ENCODE measurements around the gene ASZ1.

ASZ1 gene, protein sequence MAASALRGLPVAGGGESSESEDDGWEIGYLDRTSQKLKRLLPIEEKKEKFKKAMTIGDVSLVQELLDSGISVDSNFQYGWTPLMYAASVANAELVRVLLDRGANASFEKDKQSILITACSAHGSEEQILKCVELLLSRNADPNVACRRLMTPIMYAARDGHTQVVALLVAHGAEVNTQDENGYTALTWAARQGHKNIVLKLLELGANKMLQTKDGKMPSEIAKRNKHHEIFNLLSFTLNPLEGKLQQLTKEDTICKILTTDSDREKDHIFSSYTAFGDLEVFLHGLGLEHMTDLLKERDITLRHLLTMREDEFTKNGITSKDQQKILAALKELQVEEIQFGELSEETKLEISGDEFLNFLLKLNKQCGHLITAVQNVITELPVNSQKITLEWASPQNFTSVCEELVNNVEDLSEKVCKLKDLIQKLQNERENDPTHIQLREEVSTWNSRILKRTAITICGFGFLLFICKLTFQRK

DNA sequence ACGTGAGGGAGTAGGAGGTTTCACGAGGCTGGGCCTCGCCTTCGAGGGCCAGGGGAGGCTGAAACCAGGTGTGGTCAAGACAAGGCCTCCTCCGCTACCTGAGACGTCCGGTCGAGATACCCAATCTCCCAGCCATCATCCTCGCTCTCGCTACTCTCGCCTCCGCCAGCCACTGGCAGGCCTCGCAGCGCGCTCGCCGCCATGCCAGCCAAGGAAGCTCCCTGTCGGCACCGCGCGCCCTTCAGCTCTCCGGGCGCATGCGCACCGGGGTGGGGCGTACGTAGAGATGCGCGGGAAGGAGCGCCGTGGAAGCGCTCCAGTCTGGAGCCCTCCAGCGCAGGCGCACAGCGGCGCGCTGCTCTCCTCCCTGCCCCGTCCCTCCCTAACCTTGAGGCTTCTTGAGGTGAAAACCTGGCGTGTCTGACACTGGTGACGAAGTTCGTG is at the start of gene ASZ1:
Gene ASZ1, minus strand, starts transcription at position 236 of the 444 bp plus-strand sequence. Its CDS starts 33 bp downstream, at position 203.
- H3K27me3 ChIP-seq (ENCODE audit: low read depth, low read length): no peaks in the 10 kb centered on the region
- H3K4me1 ChIP-seq (ENCODE audit: low read length): peaks cover 5% of the 10 kb centered on the region; the same call in 1 of the 2 replicates
- H4K20me1 ChIP-seq (ENCODE audit: insufficient read depth, low read length): no peaks in the 10 kb centered on the region
- no peaks in the 10 kb centered on the region for H3K79me2 ChIP-seq (ENCODE audit: low read length)
- H2AFZ ChIP-seq (ENCODE audit: low read depth, low read length): no peak within 1 kb of the TSS
- H3K27ac ChIP-seq (ENCODE audit: low read length): no peak within 1 kb of the TSS
- H3K4me3 ChIP-seq (ENCODE audit: low read length): no peak within 1 kb of the TSS
- no peaks in the 10 kb centered on the region for H3K36me3 ChIP-seq (replicated peaks; ENCODE audit: low read depth, low read length)
- TF ChIP-seq, protein P1, sequence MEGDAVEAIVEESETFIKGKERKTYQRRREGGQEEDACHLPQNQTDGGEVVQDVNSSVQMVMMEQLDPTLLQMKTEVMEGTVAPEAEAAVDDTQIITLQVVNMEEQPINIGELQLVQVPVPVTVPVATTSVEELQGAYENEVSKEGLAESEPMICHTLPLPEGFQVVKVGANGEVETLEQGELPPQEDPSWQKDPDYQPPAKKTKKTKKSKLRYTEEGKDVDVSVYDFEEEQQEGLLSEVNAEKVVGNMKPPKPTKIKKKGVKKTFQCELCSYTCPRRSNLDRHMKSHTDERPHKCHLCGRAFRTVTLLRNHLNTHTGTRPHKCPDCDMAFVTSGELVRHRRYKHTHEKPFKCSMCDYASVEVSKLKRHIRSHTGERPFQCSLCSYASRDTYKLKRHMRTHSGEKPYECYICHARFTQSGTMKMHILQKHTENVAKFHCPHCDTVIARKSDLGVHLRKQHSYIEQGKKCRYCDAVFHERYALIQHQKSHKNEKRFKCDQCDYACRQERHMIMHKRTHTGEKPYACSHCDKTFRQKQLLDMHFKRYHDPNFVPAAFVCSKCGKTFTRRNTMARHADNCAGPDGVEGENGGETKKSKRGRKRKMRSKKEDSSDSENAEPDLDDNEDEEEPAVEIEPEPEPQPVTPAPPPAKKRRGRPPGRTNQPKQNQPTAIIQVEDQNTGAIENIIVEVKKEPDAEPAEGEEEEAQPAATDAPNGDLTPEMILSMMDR (IDR thresholded peaks at IDR 0.05; ENCODE audit: low read depth, low read length): no peak
- TF ChIP-seq EZH2phosphoT487 (IDR thresholded peaks at IDR 0.05; ENCODE audit: low read depth): no peak
- H3K9ac ChIP-seq (ENCODE audit: low read length): no peak within 1 kb of the TSS
- no peaks in the 10 kb centered on the region for H3K9me3 ChIP-seq (ENCODE audit: insufficient read depth, low read length)
- no peak within 1 kb of the TSS for H3K4me2 ChIP-seq (ENCODE audit: low read length)

DNA sequence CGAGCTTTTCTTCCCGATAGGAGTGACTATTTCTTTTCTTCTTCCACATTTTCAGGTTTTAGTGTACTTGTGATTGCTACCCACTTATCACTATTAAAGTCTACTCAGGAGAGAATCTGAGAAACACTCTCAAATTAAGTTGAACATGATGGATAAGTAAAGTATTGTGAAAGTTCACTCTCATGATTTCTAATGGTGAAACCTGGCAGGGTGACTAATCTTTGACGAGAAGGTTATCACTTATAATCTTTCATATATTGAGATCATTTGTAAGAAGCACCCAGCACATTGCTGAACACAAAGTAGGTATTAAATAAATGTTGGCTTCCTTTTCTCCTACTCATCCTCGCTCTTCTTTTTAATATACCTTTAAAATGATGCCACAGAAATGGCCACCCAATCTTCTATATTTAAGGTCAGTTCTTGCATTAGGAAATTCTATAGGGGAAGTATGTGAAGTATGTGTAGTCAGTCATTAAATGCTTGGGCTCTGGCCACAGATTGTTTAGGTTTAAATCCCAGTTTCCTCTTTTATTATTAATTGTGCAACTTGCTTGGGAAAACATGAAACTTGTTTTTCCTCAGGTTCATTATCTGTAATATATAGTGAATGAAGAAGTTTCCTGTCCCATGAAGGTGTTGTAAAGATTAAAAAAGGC is 49.4 kb upstream of the ASZ1 start:
- TF ChIP-seq EZH2phosphoT487 (IDR thresholded peaks at IDR 0.05; ENCODE audit: low read depth): no peak
- TF ChIP-seq, protein P1 (IDR thresholded peaks at IDR 0.05; ENCODE audit: low read depth, low read length): no peak
- no peak overlapping the region for H3K9ac ChIP-seq (ENCODE audit: low read length)
- no peak overlapping the region for H3K27ac ChIP-seq (ENCODE audit: low read length)
- H3K4me3 ChIP-seq (ENCODE audit: low read length): no peak overlapping the region
- H3K4me1 ChIP-seq (ENCODE audit: low read length): peaks cover 6% of the 10 kb centered on the region; the same call in 1 of the 2 replicates
- H4K20me1 ChIP-seq (ENCODE audit: insufficient read depth, low read length): no peaks in the 10 kb centered on the region
- H2AFZ ChIP-seq (ENCODE audit: low read depth, low read length): no peak overlapping the region
- no peaks in the 10 kb centered on the region for H3K36me3 ChIP-seq (replicated peaks; ENCODE audit: low read depth, low read length)
- H3K4me2 ChIP-seq (ENCODE audit: low read length): no peak overlapping the region
- H3K27me3 ChIP-seq (ENCODE audit: low read depth, low read length): no peaks in the 10 kb centered on the region
- no peaks in the 10 kb centered on the region for H3K79me2 ChIP-seq (ENCODE audit: low read length)
- H3K9me3 ChIP-seq (ENCODE audit: insufficient read depth, low read length): no peaks in the 10 kb centered on the region

DNA sequence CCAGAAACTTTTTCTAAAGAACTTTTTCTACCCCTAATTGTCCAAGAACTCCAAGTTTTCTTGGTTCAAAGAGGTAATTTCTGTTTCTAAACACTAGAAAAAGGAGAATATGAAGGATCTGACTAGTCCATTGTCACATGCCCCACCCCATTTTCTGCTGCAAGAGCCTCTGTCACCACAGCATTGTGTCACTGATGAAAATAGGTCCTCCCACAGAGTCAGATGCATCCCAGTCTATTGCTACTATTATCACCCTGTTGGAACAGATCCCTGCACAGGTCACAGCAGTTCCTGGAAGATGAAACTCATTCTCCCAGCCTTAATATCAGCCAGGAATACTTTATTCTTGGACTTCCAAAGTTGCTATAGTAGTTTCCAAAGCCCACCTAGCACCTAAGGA is 45.0 kb upstream of the ASZ1 start:
- Histone ChIP-seq H4K20me1 (ENCODE audit: insufficient read depth, low read length) (no peaks in the 10 kb centered on the region), H2AFZ (ENCODE audit: low read depth, low read length) (no peak overlapping the region), H3K79me2 (ENCODE audit: low read length) (no peaks in the 10 kb centered on the region), H3K27me3 (ENCODE audit: low read depth, low read length) (no peaks in the 10 kb centered on the region), H3K27ac (ENCODE audit: low read length) (no peak overlapping the region), H3K4me3 (ENCODE audit: low read length) (no peak overlapping the region), H3K9ac (ENCODE audit: low read length) (no peak overlapping the region), H3K4me1 (ENCODE audit: low read length) (peaks cover 14% of the 10 kb centered on the region), H3K36me3 (replicated peaks; ENCODE audit: low read depth, low read length) (no peaks in the 10 kb centered on the region), H3K4me2 (ENCODE audit: low read length) (no peak overlapping the region), H3K9me3 (ENCODE audit: insufficient read depth, low read length) (no peaks in the 10 kb centered on the region)
- TF ChIP-seq, protein P1 (IDR thresholded peaks at IDR 0.05; ENCODE audit: low read depth, low read length): no peak
- no peak for TF ChIP-seq EZH2phosphoT487 (IDR thresholded peaks at IDR 0.05; ENCODE audit: low read depth)

DNA sequence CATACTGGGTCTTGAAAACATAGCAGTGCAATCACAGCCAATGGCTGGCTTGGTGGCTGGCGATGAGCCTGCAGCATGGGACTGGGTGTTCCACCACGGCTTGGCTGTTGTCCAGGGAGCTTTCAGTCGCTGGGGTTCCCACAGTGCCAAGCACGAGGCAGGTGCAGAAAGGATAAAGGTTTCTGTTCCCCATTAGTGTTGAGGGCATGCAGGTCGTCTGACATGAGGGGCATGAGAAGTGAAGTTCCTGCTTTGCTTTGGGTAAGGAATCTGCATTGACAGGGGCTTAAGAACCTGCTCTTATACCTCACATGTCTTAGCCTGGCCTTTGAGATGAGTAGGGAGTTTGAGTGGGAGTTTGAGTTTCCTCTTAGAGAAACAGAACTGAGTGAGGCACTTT is 43.5 kb upstream of the ASZ1 start:
- Histone ChIP-seq H3K27ac (ENCODE audit: low read length) (no peak overlapping the region), H3K4me3 (ENCODE audit: low read length) (no peak overlapping the region), H4K20me1 (ENCODE audit: insufficient read depth, low read length) (no peaks in the 10 kb centered on the region), H3K36me3 (replicated peaks; ENCODE audit: low read depth, low read length) (no peaks in the 10 kb centered on the region), H3K27me3 (ENCODE audit: low read depth, low read length) (no peaks in the 10 kb centered on the region), H2AFZ (ENCODE audit: low read depth, low read length) (no peak overlapping the region), H3K4me1 (ENCODE audit: low read length) (peaks cover 14% of the 10 kb centered on the region), H3K4me2 (ENCODE audit: low read length) (peak overlapping the region; percentile 48), H3K9me3 (ENCODE audit: insufficient read depth, low read length) (no peaks in the 10 kb centered on the region), H3K9ac (ENCODE audit: low read length) (no peak overlapping the region), H3K79me2 (ENCODE audit: low read length) (no peaks in the 10 kb centered on the region)
- TF ChIP-seq, protein P1 (IDR thresholded peaks at IDR 0.05; ENCODE audit: low read depth, low read length): no peak
- TF ChIP-seq EZH2phosphoT487 (IDR thresholded peaks at IDR 0.05; ENCODE audit: low read depth): no peak

All from OCI-LY3 (cell line).